Measurements from ENCODE around the gene HDHD5.

HDHD5 gene

GRCh38 chr22:17119481-17120202 is 39.4 kb downstream of the HDHD5 start:
- no peak for DNase-seq

GRCh38 chr22:17118342-17118741 is 40.7 kb downstream of the HDHD5 start:
- no peak for DNase-seq

DNA sequence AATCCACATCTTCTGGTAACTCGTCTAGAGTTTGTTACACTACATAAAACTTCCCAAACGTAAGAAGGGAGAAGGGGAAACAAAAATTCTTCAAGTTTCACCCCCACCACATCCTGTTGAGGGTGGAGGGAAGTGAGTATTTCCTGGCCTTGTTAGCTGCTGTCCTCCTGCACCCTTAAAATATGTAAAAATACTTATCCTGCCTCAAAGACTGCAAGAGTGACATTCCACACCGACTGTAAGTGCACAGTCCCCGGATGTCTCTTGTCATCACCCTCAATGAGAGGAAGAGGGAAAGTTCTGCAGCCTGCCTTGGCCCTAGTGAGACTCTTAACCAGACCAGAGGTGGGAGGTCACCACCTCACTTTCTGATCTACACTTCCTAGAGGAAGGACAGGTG is 41.2 kb downstream of the HDHD5 start:
- no peak for DNase-seq

DNA sequence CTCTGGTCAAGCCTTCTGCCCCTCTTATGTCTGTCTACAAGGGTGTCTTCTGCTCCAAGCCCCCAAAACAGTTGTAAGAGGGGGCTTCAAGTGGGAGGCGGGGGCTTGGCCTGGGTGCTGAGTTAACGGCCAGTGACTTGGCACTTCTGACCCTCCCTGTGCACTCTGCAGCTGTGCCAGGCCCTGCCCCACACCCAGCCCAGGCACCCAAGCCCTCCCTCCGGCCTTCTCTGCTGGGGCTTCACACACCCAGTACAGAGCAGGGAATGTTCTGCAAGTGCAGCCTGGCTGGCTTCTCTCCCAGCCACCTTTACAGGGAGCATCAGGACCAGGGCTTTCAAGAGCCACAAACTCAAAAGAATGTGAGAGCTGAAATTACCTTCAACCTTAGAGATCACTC is 41.7 kb downstream of the HDHD5 start:
- DNase-seq, result no peak

DNA sequence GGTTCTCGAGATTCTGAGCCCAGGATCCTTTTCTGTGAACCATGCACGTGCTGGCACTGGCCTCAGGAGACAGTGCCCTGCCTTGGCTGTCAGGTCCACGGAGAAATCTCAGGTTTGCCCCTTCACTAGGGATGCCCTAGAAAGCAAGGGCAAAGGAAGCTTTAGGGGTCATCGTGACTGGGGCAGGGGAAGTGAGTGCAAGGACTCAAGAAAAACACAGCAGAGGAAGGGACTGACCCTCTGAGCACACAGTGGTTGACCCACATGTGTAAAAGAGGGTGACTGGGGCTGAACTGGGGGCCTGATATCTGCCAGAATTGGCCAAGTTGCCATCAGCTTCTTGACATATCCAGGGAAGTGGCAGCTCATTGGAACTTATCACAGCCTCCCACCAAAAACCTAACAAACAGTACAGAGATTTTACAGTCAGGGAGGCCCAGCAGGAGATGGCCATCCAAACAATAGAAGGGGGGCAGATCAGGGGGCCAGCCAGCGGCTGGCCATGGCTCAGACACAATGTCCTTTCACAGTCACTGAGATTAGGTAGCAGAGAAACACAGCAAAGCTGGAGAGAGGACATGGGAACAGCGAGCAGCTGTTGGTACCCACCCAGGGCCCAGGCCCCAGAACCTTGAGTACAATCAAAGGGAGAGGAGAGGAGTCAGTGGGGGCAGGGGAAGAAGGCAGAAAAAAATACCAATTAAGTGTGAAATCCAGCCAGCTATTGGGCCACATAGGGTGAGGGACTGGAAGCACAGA is 42.3 kb downstream of the HDHD5 start:
- DNase-seq, result no peak

GRCh38 chr22:17115945-17116565 is 43.0 kb downstream of the HDHD5 start:
- DNase-seq, result no peak

GRCh38 chr22:17115236-17115635 is 43.8 kb downstream of the HDHD5 start:
- DNase-seq, result no peak

DNA sequence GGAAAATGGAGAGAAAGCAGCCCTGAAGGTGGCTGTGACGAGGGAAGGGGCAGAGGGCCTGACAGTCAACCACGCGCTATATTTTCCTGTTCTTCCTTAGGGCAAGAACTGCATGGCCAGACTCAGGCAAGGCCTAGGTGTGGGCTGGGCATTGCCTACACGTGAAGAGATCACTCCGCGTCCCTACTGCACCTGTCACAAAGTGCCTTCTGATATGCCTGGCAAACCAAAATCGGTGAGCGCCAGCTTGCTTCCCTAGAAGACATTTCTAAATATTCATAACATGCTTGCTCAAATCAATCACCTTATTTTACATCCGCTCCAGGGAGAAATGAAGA is 44.2 kb downstream of the HDHD5 start:
- DNase-seq, result no peak

DNA sequence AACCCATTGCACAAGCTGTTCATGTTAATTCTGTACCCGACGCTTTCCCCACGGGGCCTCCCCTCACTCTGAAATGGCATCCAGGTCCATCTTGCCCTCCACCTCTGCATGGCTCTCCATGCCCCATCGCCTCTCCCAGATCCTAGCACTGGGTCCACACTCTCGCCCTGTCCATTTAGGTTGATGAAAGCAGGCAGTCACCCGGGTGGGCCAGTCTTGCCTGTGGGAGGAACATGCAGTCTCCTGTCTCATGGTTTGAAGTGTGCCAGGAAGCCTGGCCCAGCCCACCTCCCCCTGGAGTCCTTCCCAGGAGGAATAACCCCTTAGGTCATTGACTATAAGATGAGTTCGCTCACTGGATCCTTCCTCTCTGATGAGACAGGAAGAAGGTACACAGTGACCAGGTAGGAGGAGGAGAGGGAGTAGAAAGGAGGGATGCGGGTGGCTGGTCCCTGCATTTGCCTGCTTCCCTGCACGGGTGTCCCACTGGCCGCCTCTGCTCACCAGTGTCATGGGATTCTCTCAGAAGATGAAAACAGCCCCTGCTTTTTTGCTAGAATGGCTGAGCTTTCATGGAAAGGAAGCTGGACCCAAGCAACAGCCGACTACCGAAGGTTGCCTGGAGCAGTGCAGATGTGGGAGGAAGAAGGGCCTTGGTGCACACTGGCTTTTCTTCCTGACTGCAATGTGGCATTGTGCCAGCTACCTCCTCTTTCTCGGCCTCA is 44.7 kb downstream of the HDHD5 start:
- no peak for DNase-seq

DNA sequence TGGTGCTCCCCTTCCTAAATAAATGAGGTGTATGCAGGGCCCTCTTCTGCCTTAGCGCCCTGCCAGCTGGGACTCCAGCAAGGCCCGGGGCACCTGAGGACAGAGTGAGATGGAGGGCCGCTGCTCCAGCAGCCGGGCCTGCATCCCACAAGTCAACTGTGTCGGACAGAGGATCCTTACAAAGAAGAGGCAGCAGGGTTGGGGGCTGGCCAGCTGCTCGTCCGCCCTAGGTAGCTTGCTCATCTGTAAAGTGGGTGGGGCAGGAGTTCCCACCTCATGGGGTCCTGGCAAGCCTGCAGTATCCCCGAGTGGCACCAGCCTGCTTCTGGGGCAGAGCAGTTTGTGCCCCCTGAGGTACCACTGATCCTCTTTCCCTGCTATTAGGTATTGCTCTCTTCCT is 45.5 kb downstream of the HDHD5 start:
- DNase-seq, result no peak

DNA sequence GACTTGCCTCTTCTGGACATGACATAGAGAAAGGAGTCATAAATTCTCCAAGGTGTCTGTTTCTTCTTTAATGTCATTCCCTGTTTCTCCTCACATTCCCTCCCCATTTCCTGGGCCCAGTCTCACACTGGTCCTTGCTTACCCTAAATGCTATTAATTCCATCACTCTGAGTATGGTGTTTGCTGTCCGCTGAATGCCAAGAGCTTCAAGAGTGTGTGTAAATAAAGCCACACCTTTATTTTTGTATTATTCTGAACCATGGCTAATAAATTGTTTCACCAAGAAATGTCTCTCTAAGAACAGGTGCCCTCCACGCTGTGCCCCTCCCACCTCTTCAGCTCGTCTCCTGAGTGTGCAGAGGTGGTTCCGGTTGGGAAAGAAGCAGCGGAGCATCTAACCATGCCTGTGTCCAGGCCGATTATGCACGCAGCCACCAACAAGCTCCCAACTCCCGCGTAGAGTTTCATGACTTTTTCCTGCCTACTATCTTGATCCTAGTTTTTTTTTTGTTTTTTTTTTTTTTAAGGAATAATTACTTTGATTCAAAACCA is 46.5 kb downstream of the HDHD5 start:
- no peak for DNase-seq

GRCh38 chr22:17110791-17111550 is 48.1 kb downstream of the HDHD5 start:
- no peak for DNase-seq

GRCh38 chr22:17109976-17110375 is 49.1 kb downstream of the HDHD5 start:
- DNase-seq, result no peak

DNA sequence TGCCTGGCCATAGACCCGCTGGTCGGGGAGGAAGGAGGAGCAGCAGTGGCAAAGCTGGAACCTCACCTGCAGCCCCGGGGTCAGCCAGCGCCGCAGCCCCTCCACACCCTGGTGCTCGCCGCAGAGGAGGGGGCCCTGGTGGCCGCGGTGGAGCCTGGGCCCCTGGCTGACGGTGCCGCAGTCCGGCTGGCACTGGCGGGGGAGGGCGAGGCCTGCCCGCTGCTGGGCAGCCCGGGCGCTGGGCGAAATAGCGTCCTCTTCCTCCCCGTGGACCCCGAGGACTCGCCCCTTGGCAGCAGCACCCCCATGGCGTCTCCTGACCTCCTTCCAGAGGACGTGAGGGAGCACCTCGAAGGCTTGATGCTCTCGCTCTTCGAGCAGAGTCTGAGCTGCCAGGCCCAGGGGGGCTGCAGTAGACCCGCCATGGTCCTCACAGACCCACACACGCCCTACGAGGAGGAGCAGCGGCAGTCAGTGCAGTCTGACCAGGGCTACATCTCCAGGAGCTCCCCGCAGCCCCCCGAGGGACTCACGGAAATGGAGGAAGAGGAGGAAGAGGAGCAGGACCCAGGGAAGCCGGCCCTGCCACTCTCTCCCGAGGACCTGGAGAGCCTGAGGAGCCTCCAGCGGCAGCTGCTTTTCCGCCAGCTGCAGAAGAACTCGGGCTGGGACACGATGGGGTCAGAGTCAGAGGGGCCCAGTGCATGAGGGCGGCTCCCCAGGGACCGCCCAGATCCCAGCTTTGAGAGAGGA is 49.8 kb downstream of the HDHD5 start:
- DNase-seq, result no peak

- DNase-seq, result no peak
These were observed 50.6 kb downstream of the HDHD5 start for GRCh38 chr22:17108256-17109112.

DNA sequence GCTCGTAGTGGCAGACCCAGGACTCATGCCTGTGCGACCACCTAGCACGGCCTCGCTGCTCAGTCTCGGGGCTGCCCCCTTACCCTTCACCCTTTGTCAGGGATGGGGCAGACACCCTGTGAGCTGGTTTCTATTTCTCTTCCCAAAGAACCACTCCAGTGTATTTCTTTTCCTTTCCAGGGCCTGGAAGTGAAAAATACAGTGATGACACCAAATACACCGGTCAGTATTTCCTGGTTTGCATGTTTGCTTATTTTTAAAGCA is 51.6 kb downstream of the HDHD5 start:
- no peak for DNase-seq

DNA sequence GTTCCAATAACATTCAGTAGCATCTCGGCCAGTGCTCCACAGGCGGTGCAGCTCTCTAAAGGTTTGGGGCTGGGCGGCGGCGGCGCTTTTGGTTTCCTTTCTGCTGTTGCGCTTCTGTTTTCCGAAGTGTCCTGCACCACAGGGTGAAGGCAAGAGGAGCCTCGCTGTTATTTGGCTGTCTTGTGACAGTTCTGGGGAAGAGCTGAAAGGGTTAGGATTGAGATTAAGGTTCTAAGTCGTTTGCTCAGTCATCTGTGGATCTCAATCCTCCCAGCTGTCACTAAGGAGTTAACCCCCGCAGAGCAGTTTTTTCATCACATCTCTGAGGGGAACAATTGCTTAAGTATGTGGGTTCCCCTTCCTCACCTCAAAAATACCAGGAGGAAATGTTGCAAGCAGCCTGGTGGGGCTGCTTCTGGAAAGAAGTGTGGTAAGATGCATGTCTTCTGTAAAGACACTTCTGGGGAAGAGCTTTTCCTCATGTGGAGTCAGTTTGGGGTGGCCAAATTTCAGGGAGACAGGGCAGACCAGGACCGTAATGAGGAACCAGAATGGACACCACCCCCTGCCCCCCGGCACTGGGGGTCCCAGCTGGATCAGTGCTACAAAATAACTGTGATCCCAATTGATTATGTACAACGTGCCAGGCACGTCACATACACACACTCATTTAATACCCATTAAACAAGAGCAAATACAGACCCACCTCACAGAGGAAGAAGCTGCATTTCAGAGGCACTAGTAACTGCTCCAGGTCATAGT is 52.1 kb downstream of the HDHD5 start:
- DNase-seq, result peak; percentile 38

DNA sequence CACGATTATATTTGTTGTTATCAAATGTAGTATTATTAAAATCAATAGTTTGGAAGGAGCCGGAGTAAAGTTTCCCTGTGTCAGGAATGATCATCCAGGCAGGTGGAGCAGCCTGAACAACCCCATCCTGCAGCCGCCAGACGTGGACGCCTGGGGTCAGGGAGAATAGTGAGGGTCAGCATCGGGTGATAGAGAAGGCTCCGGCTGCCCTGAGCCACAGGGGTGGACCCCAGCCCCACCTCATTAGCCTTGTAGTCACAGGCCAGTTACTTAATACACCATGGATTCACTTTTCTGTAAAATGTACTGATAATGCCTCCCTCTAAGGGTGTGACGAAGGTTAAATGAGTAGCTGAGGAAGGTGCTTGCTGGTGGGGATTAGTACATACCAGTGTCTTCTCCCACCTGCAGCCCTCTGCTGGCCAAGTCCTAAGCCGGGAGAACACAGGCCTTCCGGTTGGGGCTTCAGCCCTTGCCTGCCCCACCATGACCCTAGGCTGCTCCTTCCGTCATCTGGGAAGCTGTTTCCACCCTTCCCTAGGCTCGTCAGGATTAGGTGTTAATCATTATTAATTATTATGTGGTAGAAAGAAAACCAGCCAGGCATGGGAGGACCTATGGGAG is 52.8 kb downstream of the HDHD5 start:
- DNase-seq, result no peak
